ENCODE results near the gene TECTB.

DNA sequence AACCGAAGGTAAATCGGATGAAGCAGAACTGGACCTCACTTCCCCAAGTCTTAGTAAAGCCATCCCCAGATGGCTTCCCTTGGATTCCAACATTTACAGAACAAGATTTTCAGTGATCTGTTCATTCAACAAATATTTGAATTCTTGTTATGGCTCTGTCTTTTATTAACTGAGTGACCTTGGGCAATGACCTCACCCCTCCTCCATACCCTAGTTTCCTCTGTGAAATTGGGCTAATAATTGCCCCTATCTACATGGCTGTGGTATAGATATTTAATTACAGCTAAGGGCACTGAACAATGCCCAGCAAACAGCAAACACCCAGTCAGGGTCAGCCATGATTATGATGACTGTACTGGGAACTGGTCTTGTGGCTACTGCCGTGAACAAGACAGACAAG lies 19.1 kb downstream of the TECTB start:
- TF ChIP-seq, protein P1, sequence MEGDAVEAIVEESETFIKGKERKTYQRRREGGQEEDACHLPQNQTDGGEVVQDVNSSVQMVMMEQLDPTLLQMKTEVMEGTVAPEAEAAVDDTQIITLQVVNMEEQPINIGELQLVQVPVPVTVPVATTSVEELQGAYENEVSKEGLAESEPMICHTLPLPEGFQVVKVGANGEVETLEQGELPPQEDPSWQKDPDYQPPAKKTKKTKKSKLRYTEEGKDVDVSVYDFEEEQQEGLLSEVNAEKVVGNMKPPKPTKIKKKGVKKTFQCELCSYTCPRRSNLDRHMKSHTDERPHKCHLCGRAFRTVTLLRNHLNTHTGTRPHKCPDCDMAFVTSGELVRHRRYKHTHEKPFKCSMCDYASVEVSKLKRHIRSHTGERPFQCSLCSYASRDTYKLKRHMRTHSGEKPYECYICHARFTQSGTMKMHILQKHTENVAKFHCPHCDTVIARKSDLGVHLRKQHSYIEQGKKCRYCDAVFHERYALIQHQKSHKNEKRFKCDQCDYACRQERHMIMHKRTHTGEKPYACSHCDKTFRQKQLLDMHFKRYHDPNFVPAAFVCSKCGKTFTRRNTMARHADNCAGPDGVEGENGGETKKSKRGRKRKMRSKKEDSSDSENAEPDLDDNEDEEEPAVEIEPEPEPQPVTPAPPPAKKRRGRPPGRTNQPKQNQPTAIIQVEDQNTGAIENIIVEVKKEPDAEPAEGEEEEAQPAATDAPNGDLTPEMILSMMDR (IDR thresholded peaks at IDR 0.05 in 2 of 3, conservative IDR thresholded peaks at IDR 0.05 in 1 of 3; ENCODE audit: borderline replicate concordance in 1 of 3, insufficient read depth in 1 of 3, low read depth in 2 of 3, low read length in 2 of 3): no peak
- no peak for TF ChIP-seq EZH2 (IDR thresholded peaks at IDR 0.05)
- no peak for TF ChIP-seq ZFX (IDR thresholded peaks at IDR 0.05)
- TF ChIP-seq, protein P2, sequence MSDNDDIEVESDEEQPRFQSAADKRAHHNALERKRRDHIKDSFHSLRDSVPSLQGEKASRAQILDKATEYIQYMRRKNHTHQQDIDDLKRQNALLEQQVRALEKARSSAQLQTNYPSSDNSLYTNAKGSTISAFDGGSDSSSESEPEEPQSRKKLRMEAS (IDR thresholded peaks at IDR 0.05): no peak
- TF ChIP-seq, protein P3, sequence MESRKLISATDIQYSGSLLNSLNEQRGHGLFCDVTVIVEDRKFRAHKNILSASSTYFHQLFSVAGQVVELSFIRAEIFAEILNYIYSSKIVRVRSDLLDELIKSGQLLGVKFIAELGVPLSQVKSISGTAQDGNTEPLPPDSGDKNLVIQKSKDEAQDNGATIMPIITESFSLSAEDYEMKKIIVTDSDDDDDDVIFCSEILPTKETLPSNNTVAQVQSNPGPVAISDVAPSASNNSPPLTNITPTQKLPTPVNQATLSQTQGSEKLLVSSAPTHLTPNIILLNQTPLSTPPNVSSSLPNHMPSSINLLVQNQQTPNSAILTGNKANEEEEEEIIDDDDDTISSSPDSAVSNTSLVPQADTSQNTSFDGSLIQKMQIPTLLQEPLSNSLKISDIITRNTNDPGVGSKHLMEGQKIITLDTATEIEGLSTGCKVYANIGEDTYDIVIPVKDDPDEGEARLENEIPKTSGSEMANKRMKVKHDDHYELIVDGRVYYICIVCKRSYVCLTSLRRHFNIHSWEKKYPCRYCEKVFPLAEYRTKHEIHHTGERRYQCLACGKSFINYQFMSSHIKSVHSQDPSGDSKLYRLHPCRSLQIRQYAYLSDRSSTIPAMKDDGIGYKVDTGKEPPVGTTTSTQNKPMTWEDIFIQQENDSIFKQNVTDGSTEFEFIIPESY (IDR thresholded peaks at IDR 0.05; ENCODE audit: extremely low read depth, insufficient replicate concordance, low read length): no peak
- no peak for TF ChIP-seq POLR2A (IDR thresholded peaks at IDR 0.05; ENCODE audit: borderline replicate concordance, extremely low read depth, insufficient read depth, insufficient read length)
- TF ChIP-seq, protein P4, sequence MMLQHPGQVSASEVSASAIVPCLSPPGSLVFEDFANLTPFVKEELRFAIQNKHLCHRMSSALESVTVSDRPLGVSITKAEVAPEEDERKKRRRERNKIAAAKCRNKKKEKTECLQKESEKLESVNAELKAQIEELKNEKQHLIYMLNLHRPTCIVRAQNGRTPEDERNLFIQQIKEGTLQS (IDR thresholded peaks at IDR 0.05): no peak
- no peak for TF ChIP-seq JUND (IDR thresholded peaks at IDR 0.05)
- TF ChIP-seq POLR2AphosphoS5 (IDR thresholded peaks at IDR 0.05; ENCODE audit: low read depth, low read length): no peak
- TF ChIP-seq SP1 (IDR thresholded peaks at IDR 0.05; ENCODE audit: low read depth): no peak
- TF ChIP-seq ZNF274 (IDR thresholded peaks at IDR 0.05; ENCODE audit: low read depth, low read length): no peak
- TF ChIP-seq EZH2phosphoT487 (IDR thresholded peaks at IDR 0.05; ENCODE audit: borderline replicate concordance): no peak

Data from HCT116 (cell line).